Testis (tissue), 2 donors: ENCODE data around the gene COL6A1.

ENCODE experiments used
- CTCF ChIP-seq, 3 experiments: fragments of 450-650 bp in 2 of 3; fragments of 200-600 bp in 1 of 3; sonication (generic) in 1 of 3; IDR thresholded peaks; one replicate each; pipeline ENCODE4 v1.5.1; 2016 to 2019; ENCODE audit warnings: antibody characterized with exemption in 3 of 3, mild to moderate bottlenecking in 2 of 3, moderate library complexity in 1 of 3
- POLR2A ChIP-seq: fragments of 450-650 bp; IDR thresholded peaks from one replicate; pipeline ENCODE4 v1.6.1; 2017; ENCODE audit warnings: antibody characterized with exemption, mild to moderate bottlenecking, moderate library complexity

- TF ChIP-seq POLR2A (no peak), CTCF (IDR thresholded peaks at IDR 0.05) (no peak)
These were observed 15.0 kb downstream of the COL6A1 start for GRCh38 chr21:45996311-45997204.
